GM12878 (cell line): ENCODE results near the gene HLX. TPM values are rescaled to one million over a fixed set of nuclear protein-coding genes. Genes with fewer than 3 reads are reported as not detected.

Source experiments
- ATAC-seq: fragments of 200-7000 bp; cut with Tn5 transposase; 3 replicates; pipeline ENCODE4 v1.9.1; 2020; ENCODE audit warnings: mild to moderate bottlenecking, moderate library complexity
- BruUV-seq: library from RNA; stranded (reverse); fragments of 400-500 nt; replicated peaks from 2 replicates; lab custom pipeline; 2021; lab: Mats Ljungman, UMichigan
- CTCF ChIA-PET: fragments of 300-600 bp; sonication (Branson Sonifier 250); formaldehyde crosslinking; extraction: SDS; loops from one replicate; lab custom pipeline; 2021; ENCODE audit warnings: inconsistent platforms; lab: Yijun Ruan, JAX
- POLR2A ChIA-PET: fragments of 350-600 bp; formaldehyde crosslinking; extraction: SDS; loops from one replicate; lab custom pipeline; 2021; ENCODE audit warnings: inconsistent platforms; lab: Charles Lee
- RAD21 ChIA-PET: fragments of 300-600 bp; sonication (Branson Sonifier 250); formaldehyde crosslinking; loops from one replicate; lab custom pipeline; 2023; ENCODE audit warnings: antibody characterized with exemption; ENCODE audit not compliant: unreplicated experiment; lab: Charles Lee
- SMC1A ChIA-PET: fragments of 300-600 bp; sonication (Branson Sonifier 250); formaldehyde crosslinking; loops from one replicate; lab custom pipeline; 2023; ENCODE audit not compliant: unreplicated experiment, uncharacterized antibody; lab: Charles Lee
- DNase-seq: peaks from one replicate; pipeline ENCODE4 v3.0.0-alpha.2; 2011; ENCODE audit warnings: low read depth, low spot score
- FAIRE-seq: peaks from 3 replicates; lab custom pipeline; 2011; peaks lifted over from hg19 to GRCh38; lab: Jason Lieb, UNC
- H2AFZ ChIP-seq: 2 replicates; pipeline ENCODE4 v1.6.0; 2011; ENCODE audit warnings: low read depth, low read length, control low read depth; ENCODE audit not compliant: control insufficient read depth
- H3K27ac ChIP-seq: 2 replicates; pipeline ENCODE4 v1.5.1; 2011; ENCODE audit warnings: control low read depth; ENCODE audit not compliant: control insufficient read depth, insufficient read depth
- H3K27me3 ChIP-seq, 2 experiments: replicated peaks in 1 of 2; 2 replicates each; pipeline versions ENCODE4 v1.6.0 to v1.6.1; 2011; ENCODE audit warnings: low read length in 1 of 2; ENCODE audit not compliant: control insufficient read depth in 2 of 2, insufficient read depth in 2 of 2
- H3K36me3 ChIP-seq, 2 experiments: 2 replicates each; pipeline ENCODE4 v1.5.1; 2011; ENCODE audit warnings: low read length in 1 of 2; ENCODE audit not compliant: control insufficient read depth in 2 of 2, insufficient read depth in 2 of 2
- H3K4me1 ChIP-seq: 2 replicates; pipeline ENCODE4 v1.6.1; 2011; ENCODE audit warnings: mild to moderate bottlenecking, low read length, moderate library complexity, mixed read lengths; ENCODE audit not compliant: control insufficient read depth, insufficient read depth
- H3K4me2 ChIP-seq: 2 replicates; pipeline ENCODE4 v1.6.0; 2011; ENCODE audit warnings: control low read depth; ENCODE audit not compliant: control insufficient read depth, insufficient read depth
- H3K4me3 ChIP-seq: fragments of 200-600 bp; sonication (generic); 2 replicates; pipeline ENCODE4 v1.5.1; 2016
- H3K79me2 ChIP-seq: 2 replicates; pipeline ENCODE4 v1.6.0; 2011; ENCODE audit warnings: low read length; ENCODE audit not compliant: control insufficient read depth, insufficient read depth
- H3K9ac ChIP-seq: 2 replicates; pipeline ENCODE4 v1.8.0; 2011; ENCODE audit warnings: low read length, control low read depth, mixed read lengths; ENCODE audit not compliant: control insufficient read depth, insufficient read depth
- H3K9me3 ChIP-seq: replicated peaks from 3 replicates; pipeline ENCODE4 v1.5.1; 2011; ENCODE audit warnings: mild to moderate bottlenecking, low read length; ENCODE audit not compliant: control insufficient read depth, insufficient read depth
- H4K20me1 ChIP-seq: 2 replicates; pipeline ENCODE4 v1.6.0; 2011; ENCODE audit not compliant: control insufficient read depth, insufficient read depth
- ASH2L ChIP-seq: fragments of 300-600, 200-600 bp; sonication (generic); IDR thresholded peaks from 2 replicates; pipeline ENCODE4 v1.6.1; 2017; ENCODE audit warnings: low read depth, mild to moderate bottlenecking, borderline replicate concordance
- BACH1 ChIP-seq: fragments of 450-650 bp; IDR thresholded peaks from 2 replicates; pipeline ENCODE4 v1.6.1; 2017; ENCODE audit warnings: mild to moderate bottlenecking, borderline replicate concordance
- CBFB ChIP-seq: IDR thresholded peaks from 2 replicates; pipeline ENCODE4 v1.6.1; 2016; ENCODE audit warnings: antibody characterized with exemption, low read depth
- CREM ChIP-seq: IDR thresholded peaks from 2 replicates; pipeline ENCODE4 v1.6.1; 2014; ENCODE audit warnings: antibody characterized with exemption, low read depth
- EED ChIP-seq: sonication (generic); IDR thresholded peaks from 2 replicates; pipeline ENCODE4 v1.6.1; 2016; ENCODE audit warnings: antibody characterized with exemption, low read depth
- GATAD2B ChIP-seq: fragments of 450-650 bp; conservative IDR thresholded peaks from 2 replicates; pipeline ENCODE4 v1.6.1; 2017; ENCODE audit warnings: low read depth, mild to moderate bottlenecking, moderate library complexity
- HDAC6 ChIP-seq: fragments of 200-600 bp; sonication (generic); IDR thresholded peaks from one replicate; pipeline ENCODE4 v1.8.0; 2017; ENCODE audit warnings: antibody characterized with exemption; ENCODE audit not compliant: unreplicated experiment
- POLR2A ChIP-seq: IDR thresholded peaks from 2 replicates; pipeline ENCODE4 v1.6.1; 2011; ENCODE audit warnings: low read depth, mild to moderate bottlenecking, low read length
- RB1 ChIP-seq: fragments of 450-650 bp; formaldehyde crosslinking; IDR thresholded peaks from 2 replicates; pipeline ENCODE4 v1.6.1; 2017; ENCODE audit warnings: mild to moderate bottlenecking, borderline replicate concordance
- RCOR1 ChIP-seq: conservative IDR thresholded peaks from 2 replicates; pipeline ENCODE4 v1.6.1; 2012; ENCODE audit warnings: low read depth, low read length, improper control_type of control experiment
- SREBF2 ChIP-seq: IDR thresholded peaks from 2 replicates; pipeline ENCODE4 v1.6.1; 2012; ENCODE audit warnings: mild to moderate bottlenecking, low read length
- STAT3 ChIP-seq: IDR thresholded peaks from 2 replicates; pipeline ENCODE4 v1.6.1; 2011; ENCODE audit warnings: low read depth, low read length, improper control_type of control experiment
- SUPT20H ChIP-seq: IDR thresholded peaks from 2 replicates; pipeline ENCODE4 v1.6.1; 2011; ENCODE audit warnings: low read depth, mild to moderate bottlenecking, low read length, moderate library complexity, borderline replicate concordance; ENCODE audit not compliant: control insufficient read depth
- TBL1XR1 ChIP-seq: IDR thresholded peaks from 2 replicates; pipeline ENCODE4 v1.6.1; 2012; ENCODE audit warnings: low read depth, low read length, improper control_type of control experiment
- ZNF217 ChIP-seq: fragments of 450-650 bp; IDR thresholded peaks from 2 replicates; pipeline ENCODE4 v1.6.1; 2017; ENCODE audit warnings: antibody characterized with exemption, mild to moderate bottlenecking
- whole genome bisulfite sequencing: methylation state at CpG from one replicate; pipeline ENCODE4 v1.1.6; 2016; ENCODE audit warnings: low lambda C conversion rate; ENCODE audit not compliant: insufficient replicate concordance, insufficient coverage; ENCODE audit errors: missing lambda C conversion rate; 5-methylcytosine and 5-hydroxymethylcytosine counted together
- in situ Hi-C: fragments of 300-500 bp; cut with MboI; formaldehyde crosslinking; loops from 9 replicates; pipeline ENCODE4 v1.14.3; 2018; ENCODE audit warnings: mixed read lengths
- intact Hi-C: fragments of 100-400 bp; cut with micrococcal nuclease; formaldehyde crosslinking; loops from one replicate; pipeline ENCODE4 v1.14.2; 2022; ENCODE audit not compliant: unreplicated experiment
- polyA plus RNA-seq, 11 experiments: library from polyadenylated mRNA; depleted of rRNA in 4 of 11; unstranded in 6 of 11; stranded (reverse) in 5 of 11; fragments of >200 nt; fragmentation: Nextera tagmentation in 4 of 11; fragmentation: Illumina TruSeq in 1 of 11; extraction: Ambion mirVana in 4 of 11; extraction: Trizol in 1 of 11; gene quantifications; 1 replicate in 1 of 11; 2 replicates in 10 of 11; pipeline versions ENCODE4 v1.2.1 to v1.2.3, GENCODE V29; 2011 to 2016; ENCODE audit warnings: inconsistent platforms in 2 of 11, missing spikeins in 2 of 11, low read depth in 1 of 11
- total RNA-seq, 4 experiments: library from RNA; depleted of rRNA in 3 of 4; stranded (reverse); fragments of >200 nt in 3 of 4; fragmentation: Illumina TruSeq in 1 of 4; extraction: Trizol in 1 of 4; gene quantifications; 2 replicates each; pipeline versions ENCODE4 v1.2.1 to v1.2.3, GENCODE V29; 2013 to 2021
- TF ChIP-seq, protein P1 (sequence below): fragments of 450-650 bp; IDR thresholded peaks from 2 replicates; pipeline ENCODE4 v1.6.1; 2014; ENCODE audit warnings: mild to moderate bottlenecking

Gene HLX
- total and polyA plus RNA-seq, 10 of the 15 experiments (the other 5 are each of a cell fraction or from before 2014, with no cell fraction given) = 0.11 to 2.3 (median 1.1) TPM

DNA sequence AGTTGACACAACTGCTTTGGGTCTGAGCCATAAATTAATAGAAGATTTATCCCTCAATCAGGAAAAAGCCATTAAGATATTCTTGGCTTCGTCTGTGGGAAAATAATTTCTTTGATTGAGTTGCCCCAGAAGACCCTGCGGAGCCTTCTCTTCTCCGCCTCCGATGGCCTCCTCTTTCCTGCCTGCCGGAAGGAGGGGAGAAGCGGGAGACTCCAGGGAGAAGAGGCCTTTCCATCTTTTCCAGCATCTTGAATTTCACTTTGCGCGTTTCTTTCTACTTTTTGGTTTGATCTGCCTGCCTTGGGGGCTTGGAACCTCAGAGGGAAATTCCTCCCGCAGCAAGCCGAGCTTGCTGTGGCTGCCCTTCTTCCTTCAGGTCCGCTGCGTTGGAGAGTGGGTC lies 16.8 kb downstream of the HLX start:
- in situ Hi-C loops = no loop called here
- Histone ChIP-seq H3K27ac (no peak overlapping the region), H4K20me1 (no peaks in the 10 kb centered on the region)
- TF ChIP-seq TBL1XR1 = no peak
- no peak for TF ChIP-seq STAT3
- TF ChIP-seq RCOR1 = no peak
- TF ChIP-seq HDAC6 = no peak
- no peak for TF ChIP-seq CBFB
- TF ChIP-seq POLR2A = no peak
- TF ChIP-seq, protein P1, sequence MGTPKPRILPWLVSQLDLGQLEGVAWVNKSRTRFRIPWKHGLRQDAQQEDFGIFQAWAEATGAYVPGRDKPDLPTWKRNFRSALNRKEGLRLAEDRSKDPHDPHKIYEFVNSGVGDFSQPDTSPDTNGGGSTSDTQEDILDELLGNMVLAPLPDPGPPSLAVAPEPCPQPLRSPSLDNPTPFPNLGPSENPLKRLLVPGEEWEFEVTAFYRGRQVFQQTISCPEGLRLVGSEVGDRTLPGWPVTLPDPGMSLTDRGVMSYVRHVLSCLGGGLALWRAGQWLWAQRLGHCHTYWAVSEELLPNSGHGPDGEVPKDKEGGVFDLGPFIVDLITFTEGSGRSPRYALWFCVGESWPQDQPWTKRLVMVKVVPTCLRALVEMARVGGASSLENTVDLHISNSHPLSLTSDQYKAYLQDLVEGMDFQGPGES = no peak
- no peak for TF ChIP-seq GATAD2B
- TF ChIP-seq EED = no peak
- TF ChIP-seq SREBF2 = no peak
- no peak for TF ChIP-seq RB1
- TF ChIP-seq ZNF217 = no peak
- TF ChIP-seq ASH2L = no peak
- no peak for TF ChIP-seq BACH1
- TF ChIP-seq CREM = no peak
- no peak for TF ChIP-seq SUPT20H
- TF ChIP-seq, all 136 proteins: peak for 0
- ChIA-PET POLR2A (no interaction called here), CTCF (no interaction called here), SMC1A (no interaction called here), RAD21 (no interaction called here)
- H2AFZ ChIP-seq = no peak overlapping the region
- FAIRE-seq (no peak), DNase-seq (no peak), ATAC-seq (no peak)
- H3K4me3 ChIP-seq = no peak overlapping the region
- H3K4me1 ChIP-seq = no peaks in the 10 kb centered on the region
- no peaks in the 10 kb centered on the region for H3K79me2 ChIP-seq
- no TSS peak for BruUV-seq
- H3K36me3 ChIP-seq = no peaks in the 10 kb centered on the region
- no peak overlapping the region for H3K9ac ChIP-seq
- peaks cover 12 to 14% of the 10 kb centered on the region in 2 experiments; a peak in 3 of 4 replicates for H3K27me3 ChIP-seq
- H3K4me2 ChIP-seq = no peak overlapping the region
- intact Hi-C loops = no loop called here
- 74% methylated on average over 11 of the region's 12 CpGs for WGBS
- H3K9me3 ChIP-seq = peaks cover 3% of the 10 kb centered on the region; the same call in 1 of the 3 replicates
